Gastroesophageal sphincter (tissue), 4 donors: ENCODE data around the gene TOLLIP. TPM values are rescaled to one million over a fixed set of nuclear protein-coding genes. Genes with fewer than 3 reads are reported as not detected.

ENCODE experiments used
- ATAC-seq: fragments of 150-250 bp; one replicate; pipeline ENCODE4 v1.9.1; 2016; ENCODE audit warnings: mild to moderate bottlenecking, moderate library complexity
- H3K27ac ChIP-seq, 4 donors: fragments of 200-600 bp; sonication (generic) in 3 of 4; 1 replicate in 3 of 4; 2 replicates in 1 of 4; pipeline ENCODE4 v1.5.1; 2016 to 2019
- H3K27me3 ChIP-seq: fragments of 200-600 bp; sonication (generic); one replicate; pipeline ENCODE4 v1.5.1; 2019
- H3K36me3 ChIP-seq, 2 donors: fragments of 200-600 bp; sonication (generic); one replicate each; pipeline ENCODE4 v1.5.1; 2019; ENCODE audit warnings: control low read depth in 1 of 2
- H3K4me1 ChIP-seq, 3 donors: fragments of 200-600 bp; sonication (generic); 1 replicate in 2 of 3; 2 replicates in 1 of 3; pipeline ENCODE4 v1.5.1; 2016 to 2019; ENCODE audit warnings: control low read depth in 2 of 3
- H3K4me3 ChIP-seq, 2 donors: fragments of 200-600 bp; sonication (generic); one replicate each; pipeline ENCODE4 v1.5.1; 2019; ENCODE audit warnings: mild to moderate bottlenecking in 1 of 2, moderate library complexity in 1 of 2
- H3K9me3 ChIP-seq, 3 donors: fragments of 200-600 bp; sonication (generic); one replicate each; pipeline ENCODE4 v1.5.1; 2017 to 2019; ENCODE audit warnings: control low read depth in 2 of 3
- CTCF ChIP-seq, 4 experiments: fragments of 200-600 bp in 2 of 4; fragments of 450-650 bp in 2 of 4; sonication (generic) in 1 of 4; IDR thresholded peaks; one replicate each; pipeline ENCODE4 v1.5.1; 2017 to 2019; ENCODE audit warnings: antibody characterized with exemption in 4 of 4, mild to moderate bottlenecking in 2 of 4, moderate library complexity in 2 of 4
- EP300 ChIP-seq: sonication (generic); formaldehyde crosslinking; IDR thresholded peaks from one replicate; pipeline ENCODE4 v1.6.1; 2017; ENCODE audit warnings: antibody characterized with exemption, mild to moderate bottlenecking
- POLR2A ChIP-seq, 2 donors: fragments of 450-650 bp; IDR thresholded peaks; one replicate each; pipeline ENCODE4 v1.6.1; 2017; ENCODE audit warnings: antibody characterized with exemption in 2 of 2, mild to moderate bottlenecking in 2 of 2, moderate library complexity in 1 of 2
- POLR2AphosphoS5 ChIP-seq: sonication (generic); formaldehyde crosslinking; IDR thresholded peaks from one replicate; pipeline ENCODE4 v1.6.1; 2017; ENCODE audit warnings: antibody characterized with exemption
- WGBS, 2 donors: methylation state at CpG; one replicate each; pipeline ENCODE4 v1.1.5; 2018; ENCODE audit warnings: low coverage in 1 of 2; 5-methylcytosine and 5-hydroxymethylcytosine counted together
- total RNA-seq, 4 donors: library from RNA; depleted of rRNA; stranded (reverse); fragments of >200 nt; gene quantifications; one replicate each; pipeline ENCODE4 v1.1.0, GENCODE V29; 2016

Gene TOLLIP
- total RNA-seq, 4 donors from 2014 or later = 42.3 to 70.6 (median 49.1) TPM

GRCh38 chr11:1301220-1302000 lies 8.0 kb downstream of the TOLLIP start:
- Histone ChIP-seq H3K27ac (peak overlapping the region in 3 of 4 donors; percentile 35 to 90 (median 80)), H3K4me1 (peaks cover 0 to 95% (median 30%) of the 10 kb centered on the region in 3 donors), H3K36me3 (peaks cover 0 to 33% of the 10 kb centered on the region in 2 donors), H3K27me3 (no peaks in the 10 kb centered on the region), H3K9me3 (no peaks in the 10 kb centered on the region), H3K4me3 (no peak overlapping the region)
- 75 to 84% methylated on average over 5 to 6 of the region's 22 CpGs for WGBS, 2 donors
- TF ChIP-seq POLR2A (IDR thresholded peaks at IDR 0.05) (no peak), EP300 (no peak), POLR2AphosphoS5 (no peak), CTCF (IDR thresholded peaks at IDR 0.05) (no peak)
- ATAC-seq = no peak

- no peak overlapping the region for H3K4me3 ChIP-seq
- H3K27me3 ChIP-seq = no peaks in the 10 kb centered on the region
- ATAC-seq = peak; percentile 22
- H3K27ac ChIP-seq = peak overlapping the region; percentile 57 to 90 (median 79)
- no peaks in the 10 kb centered on the region for H3K9me3 ChIP-seq
- peaks cover 0 to 90% (median 30%) of the 10 kb centered on the region in 3 donors for H3K4me1 ChIP-seq
- no peak for TF ChIP-seq CTCF (IDR thresholded peaks at IDR 0.05)
- no peak for TF ChIP-seq POLR2AphosphoS5
- no peak for TF ChIP-seq POLR2A (IDR thresholded peaks at IDR 0.05)
- no peak for TF ChIP-seq EP300
- H3K36me3 ChIP-seq = peaks cover 0 to 30% of the 10 kb centered on the region in 2 donors
- WGBS, 2 donors = 56 to 84% methylated on average over 8 to 13 of the region's 28 CpGs
Observed at GRCh38 chr11:1300569-1301187, 8.8 kb downstream of the TOLLIP start.

GRCh38 chr11:1300121-1300520 lies 9.3 kb downstream of the TOLLIP start:
- ATAC-seq = no peak
- WGBS, 2 donors = 24 to 31% methylated on average over 7 of the region's 7 CpGs
- H3K27ac ChIP-seq = peak overlapping the region; percentile 57 to 90 (median 79)
- no peaks in the 10 kb centered on the region for H3K27me3 ChIP-seq
- H3K9me3 ChIP-seq = no peaks in the 10 kb centered on the region
- H3K36me3 ChIP-seq = peaks cover 0 to 30% of the 10 kb centered on the region in 2 donors
- H3K4me1 ChIP-seq = peaks cover 0 to 88% (median 30%) of the 10 kb centered on the region in 3 donors
- H3K4me3 ChIP-seq = no peak overlapping the region
- TF ChIP-seq EP300 (no peak), POLR2A (IDR thresholded peaks at IDR 0.05) (no peak), POLR2AphosphoS5 (no peak), CTCF (IDR thresholded peaks at IDR 0.05) (no peak)

GRCh38 chr11:1299621-1300020 lies 9.8 kb downstream of the TOLLIP start:
- Histone ChIP-seq H3K4me3 (no peak overlapping the region), H3K36me3 (peaks cover 0 to 31% of the 10 kb centered on the region in 2 donors), H3K9me3 (no peaks in the 10 kb centered on the region), H3K4me1 (peaks cover 0 to 83% (median 30%) of the 10 kb centered on the region in 3 donors), H3K27me3 (no peaks in the 10 kb centered on the region), H3K27ac (peak overlapping the region; percentile 57 to 90 (median 79))
- peak; percentile 19 for ATAC-seq
- TF ChIP-seq EP300 (no peak), POLR2AphosphoS5 (no peak), CTCF (IDR thresholded peaks at IDR 0.05) (no peak), POLR2A (IDR thresholded peaks at IDR 0.05) (no peak)
- 47 to 63% methylated on average over 6 to 16 of the region's 23 CpGs for WGBS, 2 donors
